ENCODE results near the gene BMP2K.

BMP2K gene

GRCh38 chr4:78763763-78764387, 12.3 kb upstream of the BMP2K start:
- DNase-seq (ENCODE audit: low read depth in 1 of 2, low spot score in 1 of 2) = no peak

GRCh38 chr4:78764498-78764961, 11.6 kb upstream of the BMP2K start:
- no peak for DNase-seq (ENCODE audit: low read depth in 1 of 2, low spot score in 1 of 2)

- no peak for DNase-seq (ENCODE audit: low read depth in 1 of 2, low spot score in 1 of 2)
Measured at GRCh38 chr4:78765432-78766006, 10.6 kb upstream of the BMP2K start.

GRCh38 chr4:78766026-78766425, 10.1 kb upstream of the BMP2K start:
- DNase-seq (ENCODE audit: low read depth in 1 of 2, low spot score in 1 of 2) = no peak

- no peak for DNase-seq (ENCODE audit: low read depth in 1 of 2, low spot score in 1 of 2)
Measured at GRCh38 chr4:78766650-78767049, 9.5 kb upstream of the BMP2K start.

GRCh38 chr4:78767350-78767749, 8.8 kb upstream of the BMP2K start:
- DNase-seq (ENCODE audit: low read depth in 1 of 2, low spot score in 1 of 2) = no peak

GRCh38 chr4:78768452-78769180, 7.5 kb upstream of the BMP2K start:
- no peak for DNase-seq (ENCODE audit: low read depth in 1 of 2, low spot score in 1 of 2)

GRCh38 chr4:78770091-78770642, 6.0 kb upstream of the BMP2K start:
- no peak for DNase-seq (ENCODE audit: low read depth in 1 of 2, low spot score in 1 of 2)

- no peak for DNase-seq (ENCODE audit: low read depth in 1 of 2, low spot score in 1 of 2)
Measured at GRCh38 chr4:78772526-78773091, 3.5 kb upstream of the BMP2K start.

GRCh38 chr4:78774417-78774816, 1.7 kb upstream of the BMP2K start:
- no peak for DNase-seq (ENCODE audit: low read depth in 1 of 2, low spot score in 1 of 2)

- peak; percentile 75 to 81 for DNase-seq (ENCODE audit: low read depth in 1 of 2, low spot score in 1 of 2)
Measured at GRCh38 chr4:78775303-78776078, 659 bp upstream of the BMP2K start.

GRCh38 chr4:78776729-78777575, 802 bp downstream of the BMP2K start:
- DNase-seq (ENCODE audit: low read depth in 1 of 2, low spot score in 1 of 2) = peak; percentile 6 to 37

- no peak for DNase-seq (ENCODE audit: low read depth in 1 of 2, low spot score in 1 of 2)
Measured at GRCh38 chr4:78777576-78777940, 1.4 kb downstream of the BMP2K start.

GRCh38 chr4:78778530-78778929, 2.4 kb downstream of the BMP2K start:
- no peak for DNase-seq (ENCODE audit: low read depth in 1 of 2, low spot score in 1 of 2)

- no peak for DNase-seq (ENCODE audit: low read depth in 1 of 2, low spot score in 1 of 2)
Measured at GRCh38 chr4:78779280-78779679, 3.1 kb downstream of the BMP2K start.

- DNase-seq (ENCODE audit: low read depth in 1 of 2, low spot score in 1 of 2) = no peak
Measured at GRCh38 chr4:78780093-78780492, 3.9 kb downstream of the BMP2K start.

- no peak for DNase-seq (ENCODE audit: low read depth in 1 of 2, low spot score in 1 of 2)
Measured at GRCh38 chr4:78781139-78781538, 5.0 kb downstream of the BMP2K start.

GRCh38 chr4:78781924-78782323, 5.8 kb downstream of the BMP2K start:
- DNase-seq (ENCODE audit: low read depth in 1 of 2, low spot score in 1 of 2) = no peak

- DNase-seq (ENCODE audit: low read depth in 1 of 2, low spot score in 1 of 2) = no peak
Measured at GRCh38 chr4:78784236-78784865, 8.2 kb downstream of the BMP2K start.

Measured in activated CD4-positive, alpha-beta T cell treated with anti-CD3 and anti-CD28 coated beads, Interleukin-2, amount 50 U/mL, for 24 hours (primary cell).